ENCODE measurements around the gene CFAP97. TPM values are rescaled to one million over a fixed set of nuclear protein-coding genes. Genes with fewer than 3 reads are reported as not detected.

Gene CFAP97
- total and polyA plus RNA-seq, 2 donors (not counting 1 experiment from before 2014, with no cell fraction given), result 11.3 to 32.0 TPM

GRCh38 chr4:185238750-185239149, 35.0 kb upstream of the CFAP97 start:
- 100% methylated on average over 1 of the region's 4 CpGs for WGBS (ENCODE audit: insufficient coverage)
- POLR2A ChIA-PET, result no interaction called here
- H3K4me3 Mint-ChIP-seq, result no peak overlapping the region
- no peaks in the 10 kb centered on the region for H3K9me3 Mint-ChIP-seq (ENCODE audit: insufficient read depth)
- H3K27ac Mint-ChIP-seq, result no peak overlapping the region
- Histone ChIP-seq H3K4me1 (ENCODE audit: control insufficient read depth in 2 of 2, insufficient read depth in 2 of 2, low read length in 2 of 2) (peaks cover 0 to 5% of the 10 kb centered on the region in 2 donors), H3K36me3 (replicated peaks in 1 of 2; ENCODE audit: control extremely low read depth in 1 of 2, control insufficient read depth in 1 of 2, extremely low read depth in 1 of 2, insufficient read depth in 2 of 2, low read length in 1 of 2) (no peaks in the 10 kb centered on the region), H3K4me3 (ENCODE audit: control extremely low read depth in 1 of 5, extremely low read depth in 1 of 5, insufficient read depth in 1 of 5, low read depth in 2 of 5, low read length in 4 of 5) (no peak overlapping the region), H2AFZ (ENCODE audit: insufficient read depth, low read depth, low read length, poor library complexity, severe bottlenecking) (no peak overlapping the region), H4K20me1 (ENCODE audit: control insufficient read depth, insufficient read depth, low read length, poor library complexity, severe bottlenecking) (peaks cover 51% of the 10 kb centered on the region), H3K79me2 (ENCODE audit: control insufficient read depth, insufficient read depth, low read length) (peaks cover 80% of the 10 kb centered on the region), H3K27me3 (replicated peaks in 1 of 4; ENCODE audit: control extremely low read depth in 1 of 4, control insufficient read depth in 3 of 4, insufficient read depth in 4 of 4, low read length in 3 of 4) (no peaks in the 10 kb centered on the region), H3K27ac (ENCODE audit: low read length in 2 of 2) (no peak overlapping the region), H3K9ac (ENCODE audit: low read length) (no peak overlapping the region), H3K4me2 (replicated peaks; ENCODE audit: low read depth, low read length, poor library complexity, severe bottlenecking) (no peak overlapping the region), H3K9me3 (ENCODE audit: control extremely low read depth in 1 of 3, control insufficient read depth in 2 of 3, insufficient read depth in 1 of 3, low read length in 2 of 3) (peaks cover 0 to 2% (median 0%) of the 10 kb centered on the region in 3 donors)
- no peak for DNase-seq
- H3K27me3 Mint-ChIP-seq, result no peaks in the 10 kb centered on the region
- CTCF ChIA-PET, result no interaction called here
- no peak for TF ChIP-seq EZH2 (IDR thresholded peaks at IDR 0.05; ENCODE audit: borderline replicate concordance, insufficient read depth, low read depth, low read length, poor library complexity, severe bottlenecking)
- TF ChIP-seq CTCF (IDR thresholded peaks at IDR 0.05), result no peak
- intact Hi-C loops (cut with micrococcal nuclease), result no loop called here
- H3K4me1 Mint-ChIP-seq, result peaks cover 30% of the 10 kb centered on the region
- no peak for ATAC-seq (ENCODE audit: low read depth)

- no peak overlapping the region for H3K27ac Mint-ChIP-seq
- Histone ChIP-seq H3K9me3 (ENCODE audit: control extremely low read depth in 1 of 3, control insufficient read depth in 2 of 3, insufficient read depth in 1 of 3, low read length in 2 of 3) (peaks cover 0 to 2% (median 0%) of the 10 kb centered on the region in 3 donors), H3K4me3 (ENCODE audit: control extremely low read depth in 1 of 5, extremely low read depth in 1 of 5, insufficient read depth in 1 of 5, low read depth in 2 of 5, low read length in 4 of 5) (no peak overlapping the region), H3K4me1 (ENCODE audit: control insufficient read depth in 2 of 2, insufficient read depth in 2 of 2, low read length in 2 of 2) (peaks cover 0 to 5% of the 10 kb centered on the region in 2 donors), H3K79me2 (ENCODE audit: control insufficient read depth, insufficient read depth, low read length) (peaks cover 81% of the 10 kb centered on the region), H3K27me3 (replicated peaks in 1 of 4; ENCODE audit: control extremely low read depth in 1 of 4, control insufficient read depth in 3 of 4, insufficient read depth in 4 of 4, low read length in 3 of 4) (no peaks in the 10 kb centered on the region), H4K20me1 (ENCODE audit: control insufficient read depth, insufficient read depth, low read length, poor library complexity, severe bottlenecking) (peaks cover 51% of the 10 kb centered on the region), H3K36me3 (replicated peaks in 1 of 2; ENCODE audit: control extremely low read depth in 1 of 2, control insufficient read depth in 1 of 2, extremely low read depth in 1 of 2, insufficient read depth in 2 of 2, low read length in 1 of 2) (no peaks in the 10 kb centered on the region), H3K9ac (ENCODE audit: low read length) (no peak overlapping the region), H3K27ac (ENCODE audit: low read length in 2 of 2) (no peak overlapping the region), H2AFZ (ENCODE audit: insufficient read depth, low read depth, low read length, poor library complexity, severe bottlenecking) (no peak overlapping the region), H3K4me2 (replicated peaks; ENCODE audit: low read depth, low read length, poor library complexity, severe bottlenecking) (no peak overlapping the region)
- CTCF ChIA-PET, result no interaction called here
- no peak for DNase-seq
- H3K4me3 Mint-ChIP-seq, result no peak overlapping the region
- intact Hi-C loops (cut with micrococcal nuclease), result no loop called here
- 76% methylated on average over 3 of the region's 5 CpGs for WGBS (ENCODE audit: insufficient coverage)
- H3K9me3 Mint-ChIP-seq (ENCODE audit: insufficient read depth), result no peaks in the 10 kb centered on the region
- H3K27me3 Mint-ChIP-seq, result no peaks in the 10 kb centered on the region
- ATAC-seq (ENCODE audit: low read depth), result no peak
- peaks cover 28% of the 10 kb centered on the region for H3K4me1 Mint-ChIP-seq
- TF ChIP-seq CTCF (IDR thresholded peaks at IDR 0.05) (no peak), EZH2 (IDR thresholded peaks at IDR 0.05; ENCODE audit: borderline replicate concordance, insufficient read depth, low read depth, low read length, poor library complexity, severe bottlenecking) (no peak)
- POLR2A ChIA-PET, result no interaction called here
Observed at GRCh38 chr4:185238215-185238681, 34.4 kb upstream of the CFAP97 start.
